Thoracic aorta (tissue), 2 donors: Measurements from ENCODE around the gene AGPAT3. TPM values are rescaled to one million over a fixed set of nuclear protein-coding genes. Genes with fewer than 3 reads are reported as not detected.

Experiments
- ATAC-seq: fragments of 150-250 bp; one replicate; pipeline ENCODE4 v1.8.0; 2017; ENCODE audit warnings: low read depth; ENCODE audit not compliant: insufficient number of reproducible peaks, low FRiP score
- DNase-seq: peaks from one replicate; pipeline ENCODE4 v3.0.0-alpha.2; 2020; ENCODE audit warnings: low spot score
- H3K27ac ChIP-seq, 2 donors: fragments of 200-600 bp; sonication (generic); 1 replicate in 1 of 2; 2 replicates in 1 of 2; pipeline ENCODE4 v1.5.1; 2016; ENCODE audit warnings: mild to moderate bottlenecking in 2 of 2, moderate library complexity in 2 of 2
- H3K27me3 ChIP-seq: fragments of 200-600 bp; sonication (generic); replicated peaks from 2 replicates; pipeline ENCODE4 v1.6.0; 2016; ENCODE audit warnings: mild to moderate bottlenecking; ENCODE audit not compliant: insufficient read depth
- H3K36me3 ChIP-seq: fragments of 200-600 bp; sonication (generic); one replicate; pipeline ENCODE4 v1.5.1; 2016
- H3K4me1 ChIP-seq, 2 donors: fragments of 200-600 bp; sonication (generic); 1 replicate in 1 of 2; 2 replicates in 1 of 2; pipeline versions ENCODE4 v1.5.1 to v1.6.0; 2016; ENCODE audit warnings: low read depth in 2 of 2, mild to moderate bottlenecking in 1 of 2; ENCODE audit not compliant: control insufficient read depth in 1 of 2
- H3K4me3 ChIP-seq: fragments of 200-600 bp; sonication (generic); 2 replicates; pipeline ENCODE4 v1.5.1; 2016; ENCODE audit warnings: mild to moderate bottlenecking
- H3K9me3 ChIP-seq: fragments of 200-600 bp; sonication (generic); 2 replicates; pipeline ENCODE4 v1.5.1; 2016
- total RNA-seq, 2 donors: library from RNA; depleted of rRNA; stranded (reverse); fragments of >200 nt; gene quantifications; one replicate each; pipeline versions ENCODE4 v1.1.0 to v1.2.3, GENCODE V29; 2016
- TF ChIP-seq, protein P1 (sequence below): fragments of 200-600 bp; sonication (generic); IDR thresholded peaks from one replicate; pipeline ENCODE4 v1.5.1; 2019; ENCODE audit warnings: antibody characterized with exemption

The AGPAT3 gene
- total RNA-seq, 2 donors from 2014 or later = 32.8 to 37.9 TPM

DNA sequence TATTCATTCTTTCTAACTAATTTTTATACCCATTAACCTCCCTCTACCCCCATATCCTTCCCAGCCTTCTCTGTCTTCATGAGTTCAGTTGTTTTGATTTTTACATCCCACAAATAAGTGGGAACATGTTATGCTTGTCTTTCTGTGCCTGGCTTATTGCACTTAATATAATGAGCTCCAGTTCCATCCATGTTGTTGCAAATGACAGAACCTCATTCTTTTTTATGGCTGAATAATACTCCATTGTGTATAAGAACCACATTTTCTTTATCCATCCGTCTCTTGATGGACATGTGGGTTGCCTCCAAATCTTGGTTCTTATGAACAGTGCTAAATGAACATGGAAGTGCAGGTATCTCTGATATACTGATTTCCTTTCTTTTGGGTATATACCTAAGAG is 21.5 kb downstream of the AGPAT3 start:
- Histone ChIP-seq H3K27ac (no peak overlapping the region), H3K4me3 (no peak overlapping the region), H3K4me1 (peaks cover 0 to 5% of the 10 kb centered on the region in 2 donors), H3K27me3 (no peaks in the 10 kb centered on the region), H3K36me3 (no peaks in the 10 kb centered on the region), H3K9me3 (no peaks in the 10 kb centered on the region)
- ATAC-seq = no peak
- TF ChIP-seq, protein P1, sequence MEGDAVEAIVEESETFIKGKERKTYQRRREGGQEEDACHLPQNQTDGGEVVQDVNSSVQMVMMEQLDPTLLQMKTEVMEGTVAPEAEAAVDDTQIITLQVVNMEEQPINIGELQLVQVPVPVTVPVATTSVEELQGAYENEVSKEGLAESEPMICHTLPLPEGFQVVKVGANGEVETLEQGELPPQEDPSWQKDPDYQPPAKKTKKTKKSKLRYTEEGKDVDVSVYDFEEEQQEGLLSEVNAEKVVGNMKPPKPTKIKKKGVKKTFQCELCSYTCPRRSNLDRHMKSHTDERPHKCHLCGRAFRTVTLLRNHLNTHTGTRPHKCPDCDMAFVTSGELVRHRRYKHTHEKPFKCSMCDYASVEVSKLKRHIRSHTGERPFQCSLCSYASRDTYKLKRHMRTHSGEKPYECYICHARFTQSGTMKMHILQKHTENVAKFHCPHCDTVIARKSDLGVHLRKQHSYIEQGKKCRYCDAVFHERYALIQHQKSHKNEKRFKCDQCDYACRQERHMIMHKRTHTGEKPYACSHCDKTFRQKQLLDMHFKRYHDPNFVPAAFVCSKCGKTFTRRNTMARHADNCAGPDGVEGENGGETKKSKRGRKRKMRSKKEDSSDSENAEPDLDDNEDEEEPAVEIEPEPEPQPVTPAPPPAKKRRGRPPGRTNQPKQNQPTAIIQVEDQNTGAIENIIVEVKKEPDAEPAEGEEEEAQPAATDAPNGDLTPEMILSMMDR = no peak
- DNase-seq = no peak

DNA sequence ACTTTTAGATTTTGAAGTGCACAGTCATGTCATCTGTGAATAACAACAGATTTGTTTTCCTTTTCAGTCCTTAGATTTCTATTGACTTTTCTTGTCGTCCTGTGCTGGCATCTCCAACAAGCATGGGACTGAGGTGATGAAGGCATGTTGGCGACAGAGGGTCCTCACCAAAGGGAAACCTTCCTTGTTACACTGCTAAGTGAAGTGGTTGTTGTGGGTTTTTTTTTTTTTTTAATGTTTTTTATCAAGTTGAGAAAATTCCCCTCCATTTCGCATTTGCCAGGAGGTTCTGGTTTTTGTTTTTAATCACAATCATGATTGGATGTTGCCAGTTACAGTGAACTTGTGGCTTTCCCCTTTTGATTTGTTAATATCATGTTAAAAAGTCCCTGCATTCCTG is 24.0 kb downstream of the AGPAT3 start:
- no peaks in the 10 kb centered on the region for H3K36me3 ChIP-seq
- H3K4me1 ChIP-seq = peaks cover 0 to 5% of the 10 kb centered on the region in 2 donors
- no peaks in the 10 kb centered on the region for H3K27me3 ChIP-seq
- TF ChIP-seq, protein P1 = no peak
- H3K4me3 ChIP-seq = no peak overlapping the region
- H3K27ac ChIP-seq = no peak overlapping the region
- no peaks in the 10 kb centered on the region for H3K9me3 ChIP-seq
- DNase-seq = no peak
- ATAC-seq = no peak

DNA sequence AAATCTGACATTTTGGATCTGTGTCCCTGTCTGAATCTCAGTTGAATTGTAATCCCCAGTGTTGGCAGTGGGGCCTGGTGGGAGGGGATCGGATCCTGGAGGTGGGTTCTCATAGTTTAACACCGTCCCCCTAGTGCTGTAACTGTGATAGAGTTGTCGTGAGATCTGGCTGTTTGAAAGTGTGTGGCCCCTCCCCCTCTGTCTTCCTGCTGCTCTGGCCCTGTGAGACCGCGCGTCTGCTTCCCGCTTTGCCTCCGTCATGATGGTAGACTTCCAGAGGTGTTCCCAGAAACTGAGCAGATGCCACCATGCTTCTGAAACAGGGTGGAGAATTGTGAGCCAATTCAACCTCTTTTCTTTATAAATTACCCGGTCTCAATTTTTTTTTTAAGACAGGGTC is 25.0 kb downstream of the AGPAT3 start:
- DNase-seq = no peak
- Histone ChIP-seq H3K9me3 (no peaks in the 10 kb centered on the region), H3K27ac (no peak overlapping the region), H3K27me3 (no peaks in the 10 kb centered on the region), H3K4me1 (no peaks in the 10 kb centered on the region), H3K36me3 (no peaks in the 10 kb centered on the region), H3K4me3 (no peak overlapping the region)
- TF ChIP-seq, protein P1 = no peak
- ATAC-seq = no peak

DNA sequence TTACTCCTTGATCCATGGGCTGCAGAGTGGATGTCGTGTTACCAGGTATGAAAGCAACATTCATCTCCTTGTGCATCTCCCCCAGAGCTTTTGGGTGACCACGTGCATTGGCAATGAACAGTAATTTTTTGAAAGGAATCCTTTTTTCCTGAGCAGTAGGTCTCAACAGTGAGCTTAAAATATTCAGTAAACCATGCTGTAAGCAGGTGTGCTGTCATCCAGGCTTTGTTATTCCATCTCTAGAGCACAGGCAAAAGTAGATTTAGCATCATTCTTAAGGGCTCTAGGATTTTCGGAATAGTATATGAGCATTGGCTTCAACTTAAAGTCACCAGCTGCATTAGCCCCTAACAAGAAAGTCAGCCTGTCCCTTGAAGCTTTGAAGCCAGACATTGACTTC is 27.3 kb downstream of the AGPAT3 start:
- no peak for ATAC-seq
- TF ChIP-seq, protein P1 = no peak
- DNase-seq = no peak
- H3K27ac ChIP-seq = no peak overlapping the region
- H3K4me1 ChIP-seq = no peaks in the 10 kb centered on the region
- H3K9me3 ChIP-seq = no peaks in the 10 kb centered on the region
- no peaks in the 10 kb centered on the region for H3K36me3 ChIP-seq
- H3K27me3 ChIP-seq = no peaks in the 10 kb centered on the region
- H3K4me3 ChIP-seq = no peak overlapping the region

DNA sequence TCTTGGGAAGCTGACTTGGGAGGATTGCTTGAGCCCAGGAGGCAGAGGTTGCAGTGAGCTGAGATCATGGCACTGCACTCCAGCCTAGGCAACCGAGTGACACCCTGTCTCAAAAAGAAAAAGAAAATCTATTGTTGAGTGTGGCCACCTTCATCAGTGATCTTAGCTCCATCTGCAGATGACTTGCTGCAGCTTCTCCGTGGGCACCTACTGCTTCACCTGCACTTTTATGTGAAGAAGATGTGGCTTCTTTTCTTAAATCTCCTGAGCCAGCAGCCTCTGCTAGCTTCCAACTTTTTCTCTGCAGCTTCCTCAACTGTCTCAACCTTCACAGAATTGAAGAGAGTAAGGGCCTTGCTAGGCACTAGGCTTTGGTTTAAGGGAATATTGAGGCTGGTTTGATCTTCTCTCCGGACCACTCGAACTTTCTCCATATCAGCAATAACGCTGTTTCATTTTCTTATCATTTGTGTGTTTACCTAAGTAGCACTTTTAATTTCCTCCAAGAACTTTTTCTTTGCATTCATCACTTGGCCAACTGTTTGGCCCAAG is 28.0 kb downstream of the AGPAT3 start:
- no peaks in the 10 kb centered on the region for H3K4me1 ChIP-seq
- H3K27ac ChIP-seq = no peak overlapping the region
- no peak overlapping the region for H3K4me3 ChIP-seq
- DNase-seq = no peak
- H3K9me3 ChIP-seq = no peaks in the 10 kb centered on the region
- H3K36me3 ChIP-seq = no peaks in the 10 kb centered on the region
- TF ChIP-seq, protein P1 = no peak
- no peak for ATAC-seq
- H3K27me3 ChIP-seq = no peaks in the 10 kb centered on the region
